Mucosa of descending colon (tissue), 3 donors: Measurements from ENCODE around the gene PLEKHM1. TPM values are rescaled to one million over a fixed set of nuclear protein-coding genes. Genes with fewer than 3 reads are reported as not detected.
"Not testable (repeated sequence)": the region's sequence is repeated elsewhere in the genome, so short reads cannot be mapped to it uniquely, and the experiment has no call there.

Experiments
- ATAC-seq: fragments of 200-7000 bp; cut with Tn5 transposase; one replicate; pipeline ENCODE4 v1.9.1; 2020; ENCODE audit warnings: mild to moderate bottlenecking, moderate library complexity
- DNase-seq, 3 donors: peaks; one replicate each; pipeline ENCODE4 v3.0.0-alpha.2; 2020
- H3K36me3 ChIP-seq: fragments of 200-600 bp; one replicate; pipeline ENCODE4 v1.8.0; 2021; ENCODE audit warnings: low read depth, mild to moderate bottlenecking
- H3K4me1 ChIP-seq: fragments of 200-600 bp; one replicate; pipeline ENCODE4 v1.8.0; 2021; ENCODE audit warnings: low read depth, mild to moderate bottlenecking
- H3K4me3 ChIP-seq: fragments of 200-600 bp; one replicate; pipeline ENCODE4 v1.8.0; 2021; ENCODE audit warnings: mild to moderate bottlenecking
- H3K9me3 ChIP-seq: fragments of 200-600 bp; one replicate; pipeline ENCODE4 v1.8.0; 2021; ENCODE audit warnings: mild to moderate bottlenecking
- intact Hi-C, 2 donors: fragments of 100-400 bp; cut with DNase I in 1 of 2; cut with micrococcal nuclease in 1 of 2; formaldehyde crosslinking; loops; one replicate each; pipeline versions ENCODE4 v1.11.0 to v1.11.1; 2022; cut with DNase I, micrococcal nuclease
- total RNA-seq, 3 donors: library from RNA; stranded (reverse); fragmentation: NEBNext Ultra II Directional in 2 of 3; extraction: Animal tissue kit (Norgen Biotek cat#: 25700) in 2 of 3; gene quantifications; one replicate each; pipeline versions ENCODE4 v1.2.1 to v1.2.4, GENCODE V29; 2021 to 2023
- donor health status: DM: no; HTN: no; CAD: no; lungs with moderate emphysema.
- donor health status: DM: no; HTN: no; CAD: no.
- donor health status: DM: no; HTN: yes; CAD: no.

The PLEKHM1 gene
- total RNA-seq, 3 donors from 2014 or later, result 59.1 to 71.3 (median 68.7) TPM

GRCh38 chr17:45487704-45488103, 2.8 kb downstream of the PLEKHM1 start:
- H3K9me3 ChIP-seq, intact Hi-C loops, H3K36me3 ChIP-seq, H3K4me3 ChIP-seq: not testable (repeated sequence)
- peak; percentile 62 to 80 (median 69) for DNase-seq
- peaks cover 18% of the 10 kb centered on the region for H3K4me1 ChIP-seq
- ATAC-seq, result peak; percentile 49

DNA sequence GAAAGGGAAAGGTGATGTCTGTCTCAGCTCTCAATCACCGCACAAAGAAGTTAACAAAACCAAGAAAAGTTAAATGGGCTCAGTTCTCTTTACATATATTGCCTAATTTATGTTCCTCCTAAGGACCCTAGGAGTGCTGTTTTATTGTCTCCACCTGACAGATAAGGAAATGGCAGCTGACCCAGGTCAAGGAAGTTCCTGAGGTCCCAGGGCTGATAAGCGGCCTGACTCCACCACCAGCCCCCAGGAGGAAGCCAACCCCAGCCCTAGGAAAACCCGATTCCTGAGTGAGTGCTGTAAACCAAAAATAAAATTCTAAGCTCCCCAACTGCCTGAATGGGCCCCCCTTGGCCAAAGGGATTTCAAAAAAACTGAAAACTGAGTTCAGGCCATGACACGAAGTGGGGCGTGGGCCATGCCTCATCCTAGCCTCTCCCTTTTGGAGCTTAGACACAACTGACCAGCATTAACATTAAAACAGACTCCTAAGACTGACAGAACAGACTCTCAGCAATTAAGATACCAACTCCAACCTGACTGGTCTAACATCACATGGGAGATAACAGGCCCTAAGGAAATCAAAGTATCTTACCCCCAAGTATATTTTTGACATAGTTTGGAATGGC, 6.8 kb downstream of the PLEKHM1 start:
- ATAC-seq (peak; percentile 78), DNase-seq (peak in 1 of 3 donors; percentile 33)

DNA sequence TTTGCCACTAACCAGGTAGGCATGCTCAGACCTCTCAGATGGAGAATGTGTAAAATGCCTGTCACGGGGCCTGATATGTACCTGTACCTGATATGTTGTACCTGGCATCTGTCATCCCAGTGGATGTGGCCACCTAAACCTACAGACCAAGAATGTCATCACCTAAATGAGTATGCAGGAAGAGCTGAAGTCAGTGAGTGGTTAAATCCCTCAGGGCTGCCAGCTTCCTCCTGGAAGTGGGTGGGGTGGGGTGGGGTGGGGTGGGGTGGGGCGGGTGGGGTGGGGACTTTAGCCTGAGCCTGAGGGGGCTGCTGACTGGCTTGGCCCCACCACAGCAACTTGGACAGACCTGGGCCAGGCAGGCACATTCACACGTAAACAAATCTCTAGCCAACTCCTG, 7.3 kb downstream of the PLEKHM1 start:
- intact Hi-C loops, H3K9me3 ChIP-seq, H3K36me3 ChIP-seq, H3K4me3 ChIP-seq: not testable (repeated sequence)
- peaks cover 21% of the 10 kb centered on the region for H3K4me1 ChIP-seq
- ATAC-seq (peak; percentile 63), DNase-seq (peak in 1 of 3 donors; percentile 31)

More for the DNA sequence above, 6.8 kb downstream of the PLEKHM1 start:
- intact Hi-C loops, H3K36me3 ChIP-seq, H3K4me3 ChIP-seq, H3K9me3 ChIP-seq: not testable (repeated sequence)
- H3K4me1 ChIP-seq, result peaks cover 21% of the 10 kb centered on the region

DNA sequence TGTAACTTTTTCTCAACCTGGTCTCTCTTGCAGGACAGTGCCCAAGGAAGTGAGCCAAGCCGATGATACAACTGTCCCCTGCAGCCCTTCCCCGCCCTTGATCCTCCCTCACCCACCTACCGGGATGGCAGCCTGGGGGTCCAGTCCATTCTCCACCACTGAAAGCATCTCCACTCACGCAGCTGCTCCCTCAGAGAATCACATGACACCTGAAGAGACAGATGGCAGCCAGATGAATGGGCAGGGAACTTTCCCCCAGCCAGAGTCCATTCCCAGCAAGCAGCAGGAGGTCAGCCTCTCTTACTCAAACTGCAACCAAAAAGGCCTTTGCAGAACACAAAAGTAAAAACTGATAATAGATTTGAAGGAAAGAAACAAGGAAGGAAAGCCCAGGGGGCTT, 8.2 kb downstream of the PLEKHM1 start:
- H3K4me1 ChIP-seq, result peaks cover 19% of the 10 kb centered on the region
- ATAC-seq, intact Hi-C loops, H3K36me3 ChIP-seq, DNase-seq, H3K4me3 ChIP-seq, H3K9me3 ChIP-seq: not testable (repeated sequence)

- H3K9me3 ChIP-seq, DNase-seq, intact Hi-C loops, H3K36me3 ChIP-seq, H3K4me1 ChIP-seq, H3K4me3 ChIP-seq, ATAC-seq: not testable (repeated sequence)
These were observed 15.1 kb downstream of the PLEKHM1 start for GRCh38 chr17:45475436-45475835.

GRCh38 chr17:45472249-45472648, 18.3 kb downstream of the PLEKHM1 start:
- intact Hi-C loops, result not testable (repeated sequence)

DNA sequence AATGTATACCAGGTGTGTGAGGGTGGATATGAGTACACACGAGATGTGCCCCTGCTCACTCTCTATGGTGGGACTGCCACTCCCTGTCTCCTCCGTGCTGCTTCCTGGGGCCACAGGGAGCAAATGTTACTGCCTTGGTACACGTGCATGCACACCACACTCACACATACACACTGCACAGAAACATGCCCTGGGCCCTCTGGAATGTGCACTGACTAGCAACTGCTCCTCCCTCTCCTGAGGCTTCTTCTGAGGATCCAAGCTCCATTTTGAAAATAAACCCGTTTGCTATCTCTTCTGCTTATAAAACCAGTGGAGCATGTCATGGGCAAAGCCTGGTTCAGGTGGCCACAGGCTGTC, 21.3 kb downstream of the PLEKHM1 start:
- H3K36me3 ChIP-seq, DNase-seq, H3K4me1 ChIP-seq, H3K4me3 ChIP-seq, H3K9me3 ChIP-seq, intact Hi-C loops: not testable (repeated sequence)
- ATAC-seq, result peak; percentile 71

More at GRCh38 chr17:45472249-45472648, 18.3 kb downstream of the PLEKHM1 start:
- not testable (repeated sequence) for H3K4me3 ChIP-seq, H3K4me1 ChIP-seq, ATAC-seq, H3K9me3 ChIP-seq, H3K36me3 ChIP-seq, DNase-seq

DNA sequence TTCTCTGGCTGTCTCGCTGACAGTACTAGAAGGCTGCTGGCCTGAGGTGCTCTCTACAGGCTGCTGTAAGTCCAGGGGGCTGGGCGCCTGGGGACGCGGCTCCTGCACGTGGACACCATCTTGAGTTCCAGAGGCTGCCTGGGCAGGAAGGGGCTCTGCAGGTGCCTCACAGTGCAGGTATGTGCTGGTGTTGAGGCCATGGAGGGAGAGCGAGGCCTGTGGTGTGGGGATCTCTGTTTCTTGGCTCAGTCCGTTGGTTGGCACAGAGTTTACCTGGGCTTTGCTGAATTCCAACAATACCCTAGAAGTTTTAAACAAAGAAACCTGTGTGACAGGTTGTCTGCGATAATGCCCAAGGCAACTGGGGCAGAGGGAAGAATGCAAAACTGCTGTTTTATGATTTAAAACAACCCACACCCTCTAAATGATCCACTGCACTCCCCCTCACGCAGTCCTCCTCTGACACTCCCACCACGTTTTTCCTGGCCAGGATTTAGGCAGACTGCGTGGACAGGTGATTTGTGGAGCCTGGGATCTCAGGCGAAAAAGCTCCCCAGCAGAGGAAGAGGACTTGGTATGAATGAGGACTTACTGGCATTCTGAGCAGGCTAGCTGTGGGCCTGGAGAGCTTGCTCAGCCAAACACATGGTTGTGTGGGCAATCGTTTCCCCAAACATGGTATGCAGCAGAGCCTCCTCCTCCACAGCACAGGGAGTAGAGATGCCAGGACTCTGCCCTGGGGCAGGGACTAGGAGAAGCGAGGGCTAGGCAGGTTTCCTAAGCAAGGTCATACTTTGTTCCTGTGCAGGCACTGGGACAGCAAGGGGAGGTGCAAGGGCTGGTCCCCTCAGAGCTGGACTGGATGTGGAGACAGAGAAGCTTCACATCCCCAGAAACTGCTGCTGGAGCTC, 22.0 kb downstream of the PLEKHM1 start:
- H3K36me3 ChIP-seq, intact Hi-C loops, H3K4me1 ChIP-seq, H3K4me3 ChIP-seq, H3K9me3 ChIP-seq: not testable (repeated sequence)
- ATAC-seq (peak; percentile 85), DNase-seq (peak; percentile 32 to 61 (median 51))

- DNase-seq, result peak in 2 of 3 donors; percentile 63 to 74
These were observed 28.8 kb downstream of the PLEKHM1 start for GRCh38 chr17:45461524-45462327.

GRCh38 chr17:45460422-45460821, 30.1 kb downstream of the PLEKHM1 start:
- H3K4me1 ChIP-seq, DNase-seq, H3K9me3 ChIP-seq, H3K4me3 ChIP-seq, H3K36me3 ChIP-seq, intact Hi-C loops, ATAC-seq: not testable (repeated sequence)

More at GRCh38 chr17:45461524-45462327, 28.8 kb downstream of the PLEKHM1 start:
- intact Hi-C loops, H3K4me1 ChIP-seq, H3K9me3 ChIP-seq, H3K36me3 ChIP-seq, H3K4me3 ChIP-seq: not testable (repeated sequence)
- peak; percentile 99 for ATAC-seq

- intact Hi-C loops, H3K4me1 ChIP-seq, ATAC-seq, DNase-seq, H3K36me3 ChIP-seq, H3K4me3 ChIP-seq, H3K9me3 ChIP-seq: not testable (repeated sequence)
These were observed 36.2 kb downstream of the PLEKHM1 start for GRCh38 chr17:45454341-45454740.

DNA sequence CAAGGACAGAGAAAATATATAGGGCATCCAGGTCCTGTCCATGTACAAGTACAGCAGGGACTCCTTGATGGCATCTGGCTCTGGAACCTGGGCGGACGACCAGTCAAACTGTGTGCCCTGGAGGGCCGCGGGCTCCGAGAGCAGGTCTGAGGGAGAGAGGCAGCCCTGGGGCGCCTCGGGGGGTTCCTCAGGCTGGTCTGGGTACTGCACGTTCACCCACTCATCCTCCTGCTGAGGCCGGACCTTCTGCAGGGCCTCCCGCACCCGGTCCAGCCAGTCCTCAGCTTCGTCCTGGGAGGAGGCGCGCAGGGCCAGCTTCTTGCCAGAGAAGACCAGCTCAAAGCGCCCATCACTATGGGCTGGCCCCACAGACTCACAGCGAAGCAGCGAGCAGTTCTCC, 36.8 kb downstream of the PLEKHM1 start:
- ATAC-seq, H3K4me1 ChIP-seq, H3K9me3 ChIP-seq, DNase-seq, H3K4me3 ChIP-seq, intact Hi-C loops, H3K36me3 ChIP-seq: not testable (repeated sequence)

DNA sequence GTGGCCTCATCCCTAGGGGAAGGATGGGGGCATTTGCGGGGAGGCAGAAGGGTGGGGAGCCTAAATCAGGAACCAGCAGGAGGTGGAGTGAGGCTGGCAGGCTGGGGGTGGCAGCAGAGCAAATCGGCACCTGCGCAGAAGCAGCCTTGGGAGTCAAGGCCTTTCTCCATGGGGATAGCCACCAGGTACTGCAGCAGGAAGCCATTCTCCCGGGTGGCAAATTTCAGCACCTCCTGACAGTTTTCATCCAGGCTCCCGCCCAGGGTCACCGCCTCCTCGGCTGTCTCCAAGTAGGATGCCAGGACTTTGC, 37.3 kb downstream of the PLEKHM1 start:
- intact Hi-C loops, result not testable (repeated sequence)

More for the DNA sequence above, 37.3 kb downstream of the PLEKHM1 start:
- not testable (repeated sequence) for H3K4me1 ChIP-seq, ATAC-seq, H3K4me3 ChIP-seq, H3K9me3 ChIP-seq, H3K36me3 ChIP-seq, DNase-seq
